Measurements from ENCODE around the gene CENPE. TPM values are rescaled to one million over a fixed set of nuclear protein-coding genes. Genes with fewer than 3 reads are reported as not detected.

CENPE gene
- total and polyA plus RNA-seq, 2 donors (not counting 3 experiments of a cell fraction or from before 2014, with no cell fraction given) = 1.7 to 50.8 TPM

DNA sequence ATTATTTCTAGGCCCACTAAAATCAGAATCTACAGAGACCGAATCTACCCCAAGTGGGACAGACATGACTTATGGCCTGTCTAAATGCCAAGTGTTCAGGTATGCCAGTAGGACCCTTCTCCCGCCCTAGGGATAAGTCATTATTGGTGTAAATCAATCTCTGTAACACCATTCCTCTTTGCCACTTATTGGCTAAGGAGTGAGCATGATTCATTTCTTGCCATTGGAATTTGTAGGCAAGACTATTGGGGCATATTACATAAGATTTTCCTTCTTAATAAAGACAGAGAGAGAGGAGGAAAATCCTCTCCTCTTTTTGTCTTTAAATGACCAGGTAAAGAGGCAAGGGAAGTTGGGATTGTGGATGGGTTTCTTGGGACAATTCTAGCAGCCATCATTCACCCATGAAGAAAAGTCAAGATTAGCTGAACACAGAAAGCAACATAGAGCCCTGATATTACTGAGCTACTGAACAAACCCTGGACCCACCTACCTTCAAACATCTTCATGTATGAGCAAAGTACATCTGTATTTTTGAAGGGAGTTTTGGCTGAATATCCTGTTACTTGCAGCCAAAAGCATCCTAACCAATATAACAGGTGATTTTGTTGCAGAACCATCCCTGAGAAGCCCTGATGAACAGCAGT is 124.2 kb downstream of the CENPE start:
- Histone ChIP-seq H3K9me1 (replicated peaks; ENCODE audit: control insufficient read depth, extremely low read depth, insufficient read depth, low read length) (peaks cover 3% of the 10 kb centered on the region), H3K36me3 (ENCODE audit: control insufficient read depth in 2 of 2, extremely low read depth in 1 of 2, insufficient read depth in 2 of 2, low read length in 2 of 2) (no peaks in the 10 kb centered on the region), H3K9ac (replicated peaks; ENCODE audit: extremely low read depth, insufficient read depth, low read length) (no peak overlapping the region), H4K20me1 (replicated peaks; ENCODE audit: control insufficient read depth, extremely low read depth, insufficient read depth, low read length) (peaks cover 3% of the 10 kb centered on the region), H3K4me1 (ENCODE audit: control insufficient read depth, extremely low read depth, insufficient read depth, low read length) (peaks cover 15% of the 10 kb centered on the region), H3K9me3 (replicated peaks; ENCODE audit: control insufficient read depth, insufficient read depth, low read length) (no peaks in the 10 kb centered on the region), H3K79me2 (ENCODE audit: control insufficient read depth, insufficient read depth, low read length) (peaks cover 61% of the 10 kb centered on the region), H2AFZ (ENCODE audit: low read depth, low read length) (no peak overlapping the region), H3K27ac (ENCODE audit: insufficient read depth, low read depth, low read length) (no peak overlapping the region), H3K27me3 (ENCODE audit: control insufficient read depth in 2 of 2, insufficient read depth in 2 of 2, low read length in 2 of 2) (no peaks in the 10 kb centered on the region), H3K4me3 (replicated peaks in 1 of 3; ENCODE audit: insufficient read depth in 1 of 3, low read depth in 1 of 3, low read length in 3 of 3) (no peak overlapping the region), H3K4me2 (ENCODE audit: insufficient read depth, low read length) (peak overlapping the region; percentile 93)
- no peak for FAIRE-seq
- dilution Hi-C loops (cut with MboI; ENCODE audit: extremely low pct_ligation_motif_present, low sequenced_read_pairs) (no loop called here), intact Hi-C loops (cut with micrococcal nuclease) (loop anchor here (2.0 kb wide), 1 partner anchor 27 kb away; no protein-coding TSS in a partner anchor)
- BruUV-seq (replicated peaks) = no TSS peak
- POLR2A ChIA-PET = no interaction called here
- TF ChIP-seq CTCF (IDR thresholded peaks at IDR 0.05; ENCODE audit: extremely low read depth in 1 of 2, insufficient read depth in 1 of 2, low read depth in 1 of 2, low read length in 2 of 2) (no peak), JUN (IDR thresholded peaks at IDR 0.05; ENCODE audit: borderline replicate concordance, insufficient read depth, insufficient read length, low read depth) (no peak), EZH2 (IDR thresholded peaks at IDR 0.05; ENCODE audit: borderline replicate concordance, low read depth, low read length, severe bottlenecking) (no peak), FOS (IDR thresholded peaks at IDR 0.05; ENCODE audit: borderline replicate concordance, insufficient read depth, low read length) (no peak), GATA2 (IDR thresholded peaks at IDR 0.05; ENCODE audit: insufficient read depth, insufficient read length, low read depth, low read length) (no peak), MYC (IDR thresholded peaks at IDR 0.05; ENCODE audit: low read depth, low read length) (no peak), POLR2A (IDR thresholded peaks at IDR 0.05; ENCODE audit: low read depth, low read length) (no peak), POLR2AphosphoS5 (IDR thresholded peaks at IDR 0.05; ENCODE audit: insufficient read depth, low read depth, low read length) (no peak)
- TF ChIP-seq, protein P1, sequence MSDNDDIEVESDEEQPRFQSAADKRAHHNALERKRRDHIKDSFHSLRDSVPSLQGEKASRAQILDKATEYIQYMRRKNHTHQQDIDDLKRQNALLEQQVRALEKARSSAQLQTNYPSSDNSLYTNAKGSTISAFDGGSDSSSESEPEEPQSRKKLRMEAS (IDR thresholded peaks at IDR 0.05; ENCODE audit: insufficient read depth, insufficient read length) = no peak
- DNase-seq (ENCODE audit: low read depth, low spot score) = no peak
- CTCF ChIA-PET = no interaction called here

Measured in endothelial cell of umbilical vein (primary cell).